Tibial nerve (tissue), 4 donors: ENCODE measurements around the gene PCP2.

Experiments
- EP300 ChIP-seq, 2 donors: sonication (generic); formaldehyde crosslinking; IDR thresholded peaks; one replicate each; pipeline ENCODE4 v1.6.1; 2017; ENCODE audit warnings: antibody characterized with exemption in 2 of 2, mild to moderate bottlenecking in 1 of 2
- POLR2A ChIP-seq, 2 donors: fragments of 450-650 bp; IDR thresholded peaks; one replicate each; pipeline ENCODE4 v1.6.1; 2017; ENCODE audit warnings: antibody characterized with exemption in 2 of 2, mild to moderate bottlenecking in 2 of 2, moderate library complexity in 2 of 2
- TF ChIP-seq, protein P1 (sequence below), 5 experiments: fragments of 200-600 bp in 3 of 5; fragments of 450-650 bp in 2 of 5; sonication (generic) in 3 of 5; IDR thresholded peaks; one replicate each; pipeline ENCODE4 v1.5.1; 2016 to 2019; ENCODE audit warnings: antibody characterized with exemption in 5 of 5, mild to moderate bottlenecking in 3 of 5, moderate library complexity in 2 of 5

DNA sequence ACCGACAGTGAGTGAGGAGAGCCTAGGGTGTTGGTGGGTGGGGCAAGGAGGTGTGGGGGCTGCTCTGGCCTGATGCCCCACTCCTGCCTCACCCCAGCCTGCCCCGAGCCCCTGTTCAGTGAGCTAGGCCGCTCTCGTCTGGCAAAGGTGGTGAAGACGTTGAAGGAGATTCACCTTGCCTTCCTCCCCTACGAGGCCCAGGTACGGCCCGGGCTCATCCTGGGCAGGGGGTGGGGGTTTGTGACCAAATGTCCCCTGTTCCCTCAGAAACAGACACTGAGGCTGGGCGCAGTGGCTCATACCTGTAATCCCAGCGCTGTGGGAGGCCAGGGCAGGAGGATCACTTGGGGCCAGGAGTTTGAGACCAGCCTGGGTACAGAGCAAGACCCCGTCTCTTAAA, 7.3 kb upstream of the PCP2 start:
- TF ChIP-seq, protein P1, sequence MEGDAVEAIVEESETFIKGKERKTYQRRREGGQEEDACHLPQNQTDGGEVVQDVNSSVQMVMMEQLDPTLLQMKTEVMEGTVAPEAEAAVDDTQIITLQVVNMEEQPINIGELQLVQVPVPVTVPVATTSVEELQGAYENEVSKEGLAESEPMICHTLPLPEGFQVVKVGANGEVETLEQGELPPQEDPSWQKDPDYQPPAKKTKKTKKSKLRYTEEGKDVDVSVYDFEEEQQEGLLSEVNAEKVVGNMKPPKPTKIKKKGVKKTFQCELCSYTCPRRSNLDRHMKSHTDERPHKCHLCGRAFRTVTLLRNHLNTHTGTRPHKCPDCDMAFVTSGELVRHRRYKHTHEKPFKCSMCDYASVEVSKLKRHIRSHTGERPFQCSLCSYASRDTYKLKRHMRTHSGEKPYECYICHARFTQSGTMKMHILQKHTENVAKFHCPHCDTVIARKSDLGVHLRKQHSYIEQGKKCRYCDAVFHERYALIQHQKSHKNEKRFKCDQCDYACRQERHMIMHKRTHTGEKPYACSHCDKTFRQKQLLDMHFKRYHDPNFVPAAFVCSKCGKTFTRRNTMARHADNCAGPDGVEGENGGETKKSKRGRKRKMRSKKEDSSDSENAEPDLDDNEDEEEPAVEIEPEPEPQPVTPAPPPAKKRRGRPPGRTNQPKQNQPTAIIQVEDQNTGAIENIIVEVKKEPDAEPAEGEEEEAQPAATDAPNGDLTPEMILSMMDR (IDR thresholded peaks at IDR 0.05): no peak
- no peak for TF ChIP-seq POLR2A (IDR thresholded peaks at IDR 0.05)
- no peak for TF ChIP-seq EP300 (IDR thresholded peaks at IDR 0.05)
